PC-9 (cell line): ENCODE data around the gene CCDC3. TPM values are rescaled to one million over a fixed set of nuclear protein-coding genes. Genes with fewer than 3 reads are reported as not detected.

Experiments used
- BruUV-seq: library from RNA; stranded (reverse); fragments of 400-500 nt; replicated peaks from 2 replicates; lab custom pipeline; 2021; lab: Mats Ljungman, UMichigan
- CTCF ChIA-PET: fragments of 300-600 bp; sonication (Branson Sonifier 250); formaldehyde crosslinking; loops from one replicate; lab custom pipeline; 2022; ENCODE audit warnings: antibody characterized with exemption; lab: Charles Lee
- POLR2A ChIA-PET: fragments of 300-600 bp; sonication (Branson Sonifier 250); formaldehyde crosslinking; loops from one replicate; lab custom pipeline; 2022; ENCODE audit warnings: antibody characterized with exemption; ENCODE audit not compliant: unreplicated experiment; lab: Charles Lee
- DNase-seq, 2 experiments: peaks; one replicate each; pipeline versions ENCODE4 v3.0.0 to v3.0.0-alpha.2; 2015 to 2022; ENCODE audit warnings: mixed read lengths in 1 of 2
- H2AFZ ChIP-seq: fragments of 200-600 bp; sonication (generic); 2 replicates; pipeline ENCODE4 v1.8.1; 2017; ENCODE audit warnings: antibody characterized with exemption
- H3F3A ChIP-seq: fragments of 200-600 bp; sonication (generic); 2 replicates; pipeline ENCODE4 v1.8.1; 2017; ENCODE audit warnings: antibody characterized with exemption, mild to moderate bottlenecking, low read depth; ENCODE audit not compliant: insufficient read depth
- H3K27ac ChIP-seq: fragments of 200-600 bp; sonication (generic); 2 replicates; pipeline ENCODE4 v1.6.1; 2016; ENCODE audit warnings: mixed run types
- H3K27me3 ChIP-seq: fragments of 200-600 bp; sonication (generic); 2 replicates; pipeline ENCODE4 v1.6.1; 2016; ENCODE audit warnings: low read depth, mixed run types; ENCODE audit not compliant: insufficient read depth
- H3K36me3 ChIP-seq: fragments of 200-600 bp; sonication (generic); 2 replicates; pipeline ENCODE4 v1.6.1; 2016; ENCODE audit warnings: low read depth, mixed run types
- H3K4me1 ChIP-seq: fragments of 200-600 bp; sonication (generic); replicated peaks from 2 replicates; pipeline ENCODE4 v1.6.1; 2016; ENCODE audit warnings: mixed run types; ENCODE audit not compliant: insufficient read depth
- H3K4me2 ChIP-seq: fragments of 200-600 bp; sonication (generic); 2 replicates; pipeline ENCODE4 v1.6.1; 2017; ENCODE audit warnings: mixed run types
- H3K4me3 ChIP-seq: fragments of 200-600 bp; sonication (generic); 2 replicates; pipeline ENCODE4 v1.6.1; 2016; ENCODE audit warnings: mixed run types
- H3K79me2 ChIP-seq: fragments of 200-600 bp; sonication (generic); 2 replicates; pipeline ENCODE4 v1.6.1; 2017; ENCODE audit warnings: low read depth, mixed run types
- H3K9me2 ChIP-seq: fragments of 200-600 bp; sonication (generic); 2 replicates; pipeline ENCODE4 v1.8.1; 2017; ENCODE audit warnings: mild to moderate bottlenecking; ENCODE audit not compliant: insufficient read depth
- H3K9me3 ChIP-seq: fragments of 200-600 bp; sonication (generic); 2 replicates; pipeline ENCODE4 v1.8.1; 2016; ENCODE audit warnings: low read depth; ENCODE audit not compliant: insufficient read depth
- H4K20me1 ChIP-seq: fragments of 200-600 bp; sonication (generic); 2 replicates; pipeline ENCODE4 v1.8.1; 2017; ENCODE audit not compliant: insufficient read depth
- EZH2 ChIP-seq: fragments of 200-600 bp; sonication (generic); IDR thresholded peaks from 2 replicates; pipeline ENCODE4 v1.8.0; 2017; ENCODE audit warnings: antibody characterized with exemption, low read depth
- intact Hi-C: fragments of 100-400 bp; cut with micrococcal nuclease; formaldehyde crosslinking; loops from one replicate; pipeline ENCODE4 v1.10.0; 2022; ENCODE audit not compliant: unreplicated experiment
- total RNA-seq: library from RNA; stranded (reverse); gene quantifications from 2 replicates; pipeline ENCODE4 v1.2.3, GENCODE V29; 2021
- TF ChIP-seq, protein P1 (sequence below): fragments of 200-600 bp; sonication (generic); conservative IDR thresholded peaks from 2 replicates; pipeline ENCODE4 v1.6.1; 2017; ENCODE audit warnings: mixed run types, antibody characterized with exemption, mild to moderate bottlenecking, moderate library complexity

The CCDC3 gene
- total RNA-seq, 1 experiment from 2014 or later = not detected

DNA sequence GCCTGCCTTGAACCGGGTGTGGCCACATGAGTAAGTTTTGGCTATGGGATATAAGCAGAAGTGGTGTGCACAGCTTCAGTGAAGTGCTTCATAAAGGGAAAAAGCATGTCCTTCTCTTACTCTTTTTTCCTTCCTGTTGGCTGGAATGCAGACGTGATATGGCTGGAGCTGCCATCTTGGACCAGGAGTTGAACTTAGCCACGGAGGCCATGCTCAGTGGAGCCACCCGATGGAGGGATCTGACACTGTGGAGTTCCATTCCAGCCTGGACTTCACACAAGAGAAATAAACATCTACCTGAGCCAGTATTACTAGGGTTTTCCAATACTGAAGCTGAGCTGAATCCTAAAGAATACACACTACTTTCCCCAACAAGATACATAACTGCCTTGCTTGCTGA, 52.3 kb downstream of the CCDC3 start:
- TF ChIP-seq, protein P1, sequence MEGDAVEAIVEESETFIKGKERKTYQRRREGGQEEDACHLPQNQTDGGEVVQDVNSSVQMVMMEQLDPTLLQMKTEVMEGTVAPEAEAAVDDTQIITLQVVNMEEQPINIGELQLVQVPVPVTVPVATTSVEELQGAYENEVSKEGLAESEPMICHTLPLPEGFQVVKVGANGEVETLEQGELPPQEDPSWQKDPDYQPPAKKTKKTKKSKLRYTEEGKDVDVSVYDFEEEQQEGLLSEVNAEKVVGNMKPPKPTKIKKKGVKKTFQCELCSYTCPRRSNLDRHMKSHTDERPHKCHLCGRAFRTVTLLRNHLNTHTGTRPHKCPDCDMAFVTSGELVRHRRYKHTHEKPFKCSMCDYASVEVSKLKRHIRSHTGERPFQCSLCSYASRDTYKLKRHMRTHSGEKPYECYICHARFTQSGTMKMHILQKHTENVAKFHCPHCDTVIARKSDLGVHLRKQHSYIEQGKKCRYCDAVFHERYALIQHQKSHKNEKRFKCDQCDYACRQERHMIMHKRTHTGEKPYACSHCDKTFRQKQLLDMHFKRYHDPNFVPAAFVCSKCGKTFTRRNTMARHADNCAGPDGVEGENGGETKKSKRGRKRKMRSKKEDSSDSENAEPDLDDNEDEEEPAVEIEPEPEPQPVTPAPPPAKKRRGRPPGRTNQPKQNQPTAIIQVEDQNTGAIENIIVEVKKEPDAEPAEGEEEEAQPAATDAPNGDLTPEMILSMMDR = no peak
- no peak for TF ChIP-seq EZH2
- Histone ChIP-seq H3K27ac (no peak overlapping the region), H3F3A (no peaks in the 10 kb centered on the region), H3K4me1 (no peaks in the 10 kb centered on the region), H4K20me1 (no peaks in the 10 kb centered on the region), H3K9me3 (no peaks in the 10 kb centered on the region), H3K4me2 (no peak overlapping the region), H3K27me3 (no peaks in the 10 kb centered on the region), H3K36me3 (no peaks in the 10 kb centered on the region), H3K4me3 (no peak overlapping the region), H3K79me2 (no peaks in the 10 kb centered on the region), H2AFZ (no peak overlapping the region), H3K9me2 (no peaks in the 10 kb centered on the region)
- no peak for DNase-seq
- BruUV-seq = no TSS peak
- ChIA-PET POLR2A (interaction anchor here (0.6 kb wide), 1 partner anchor 701 kb away, joined by 5 read pairs; no protein-coding TSS in a partner anchor), CTCF (no interaction called here)
- intact Hi-C loops = no loop called here

DNA sequence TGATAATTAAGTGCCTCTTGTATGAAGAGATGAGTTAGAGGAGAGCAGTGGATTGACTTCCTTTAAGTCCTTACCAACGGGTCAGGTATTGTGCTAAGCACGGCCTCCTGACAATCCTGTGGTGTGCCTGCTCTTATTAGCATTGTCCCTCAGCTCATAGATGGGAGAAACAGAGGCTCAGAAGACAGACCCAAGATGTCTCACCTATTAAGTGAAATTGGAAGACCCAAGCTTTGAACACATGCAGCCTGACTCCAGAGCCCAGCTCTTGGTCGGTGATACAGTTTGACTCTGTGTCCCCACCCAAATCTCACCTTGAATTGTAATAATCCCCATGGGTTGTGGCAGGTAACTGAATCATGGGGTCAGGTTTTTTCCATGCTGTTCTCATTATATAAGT, 53.8 kb downstream of the CCDC3 start:
- Histone ChIP-seq H3K4me3 (no peak overlapping the region), H2AFZ (no peak overlapping the region), H3K4me2 (no peak overlapping the region), H3F3A (no peaks in the 10 kb centered on the region), H3K27ac (no peak overlapping the region), H3K9me2 (no peaks in the 10 kb centered on the region), H3K27me3 (no peaks in the 10 kb centered on the region), H3K36me3 (no peaks in the 10 kb centered on the region), H4K20me1 (no peaks in the 10 kb centered on the region), H3K79me2 (no peaks in the 10 kb centered on the region), H3K9me3 (no peaks in the 10 kb centered on the region), H3K4me1 (no peaks in the 10 kb centered on the region)
- intact Hi-C loops = no loop called here
- POLR2A ChIA-PET = no interaction called here
- TF ChIP-seq, protein P1 = no peak
- no peak for TF ChIP-seq EZH2
- DNase-seq = no peak
- CTCF ChIA-PET = no interaction called here
- BruUV-seq = no TSS peak

DNA sequence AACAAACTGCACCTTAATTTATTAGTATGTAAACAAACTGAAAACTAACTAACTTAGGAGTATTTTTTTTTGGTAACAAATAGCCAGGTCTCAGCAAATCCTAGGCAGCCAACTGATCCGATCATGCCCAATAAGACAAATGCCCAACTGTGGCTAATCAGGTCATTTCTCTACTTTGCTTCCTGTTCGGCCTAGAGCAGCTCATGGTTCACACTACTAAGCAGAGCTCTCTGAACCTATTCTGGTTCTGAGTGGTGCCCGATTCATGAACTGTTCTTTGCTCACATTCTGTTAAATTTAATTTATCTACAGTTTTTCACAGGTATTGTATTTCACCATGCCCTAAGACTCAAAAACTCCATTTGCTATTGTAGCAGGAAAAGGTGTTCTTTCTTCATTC, 55.1 kb downstream of the CCDC3 start:
- H3K9me3 ChIP-seq = no peaks in the 10 kb centered on the region
- no peak for DNase-seq
- H3K4me1 ChIP-seq = no peaks in the 10 kb centered on the region
- intact Hi-C loops = no loop called here
- CTCF ChIA-PET = no interaction called here
- TF ChIP-seq EZH2 = no peak
- TF ChIP-seq, protein P1 = no peak
- no peak overlapping the region for H3K4me3 ChIP-seq
- POLR2A ChIA-PET = no interaction called here
- no peaks in the 10 kb centered on the region for H3F3A ChIP-seq
- no peak overlapping the region for H3K4me2 ChIP-seq
- no peaks in the 10 kb centered on the region for H3K9me2 ChIP-seq
- no peak overlapping the region for H3K27ac ChIP-seq
- no peaks in the 10 kb centered on the region for H3K36me3 ChIP-seq
- BruUV-seq = no TSS peak
- H4K20me1 ChIP-seq = no peaks in the 10 kb centered on the region
- no peaks in the 10 kb centered on the region for H3K27me3 ChIP-seq
- H3K79me2 ChIP-seq = no peaks in the 10 kb centered on the region
- H2AFZ ChIP-seq = no peak overlapping the region
